Hepatocyte (in vitro differentiated cells): ENCODE results near the gene CX3CR1.

Source experiments
- EZH2 ChIP-seq: fragments of 200-600 bp; sonication (generic); IDR thresholded peaks from 2 replicates; pipeline ENCODE4 v1.6.1; 2016; ENCODE audit warnings: antibody characterized with exemption, mild to moderate bottlenecking, borderline replicate concordance
- TF ChIP-seq, protein P1 (sequence below): fragments of 200-600 bp; sonication (generic); IDR thresholded peaks from 2 replicates; pipeline ENCODE4 v1.5.1; 2016; ENCODE audit warnings: antibody characterized with exemption, mild to moderate bottlenecking; ENCODE audit not compliant: poor library complexity

DNA sequence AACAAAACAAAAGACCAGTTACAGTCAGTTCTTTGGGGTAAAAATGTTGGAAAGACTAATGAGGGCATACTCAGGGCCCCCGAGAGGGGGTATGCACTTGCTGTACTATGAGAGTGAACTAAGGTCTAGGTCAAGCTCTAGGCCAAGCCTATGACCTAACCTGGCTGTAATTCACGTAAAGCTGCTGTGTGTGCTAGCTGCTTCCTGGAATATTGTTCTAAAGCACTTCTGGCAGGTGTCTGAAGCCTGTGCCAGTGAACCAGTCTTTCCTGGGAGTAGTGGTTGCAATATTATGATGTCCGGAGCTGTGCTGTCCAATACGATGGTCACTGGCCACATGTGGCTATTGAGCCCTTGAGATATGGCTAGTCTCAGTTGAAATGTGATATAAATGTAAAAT is 13.1 kb upstream of the CX3CR1 start:
- TF ChIP-seq EZH2: no peak
- TF ChIP-seq, protein P1, sequence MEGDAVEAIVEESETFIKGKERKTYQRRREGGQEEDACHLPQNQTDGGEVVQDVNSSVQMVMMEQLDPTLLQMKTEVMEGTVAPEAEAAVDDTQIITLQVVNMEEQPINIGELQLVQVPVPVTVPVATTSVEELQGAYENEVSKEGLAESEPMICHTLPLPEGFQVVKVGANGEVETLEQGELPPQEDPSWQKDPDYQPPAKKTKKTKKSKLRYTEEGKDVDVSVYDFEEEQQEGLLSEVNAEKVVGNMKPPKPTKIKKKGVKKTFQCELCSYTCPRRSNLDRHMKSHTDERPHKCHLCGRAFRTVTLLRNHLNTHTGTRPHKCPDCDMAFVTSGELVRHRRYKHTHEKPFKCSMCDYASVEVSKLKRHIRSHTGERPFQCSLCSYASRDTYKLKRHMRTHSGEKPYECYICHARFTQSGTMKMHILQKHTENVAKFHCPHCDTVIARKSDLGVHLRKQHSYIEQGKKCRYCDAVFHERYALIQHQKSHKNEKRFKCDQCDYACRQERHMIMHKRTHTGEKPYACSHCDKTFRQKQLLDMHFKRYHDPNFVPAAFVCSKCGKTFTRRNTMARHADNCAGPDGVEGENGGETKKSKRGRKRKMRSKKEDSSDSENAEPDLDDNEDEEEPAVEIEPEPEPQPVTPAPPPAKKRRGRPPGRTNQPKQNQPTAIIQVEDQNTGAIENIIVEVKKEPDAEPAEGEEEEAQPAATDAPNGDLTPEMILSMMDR: no peak
